A204.1 (cell line): ENCODE measurements around the gene KLHDC10.
"Not testable (repeated sequence)": the region's sequence is repeated elsewhere in the genome, so short reads cannot be mapped to it uniquely, and the experiment has no call there.

Experiments used
- FAIRE-seq: peaks from 2 replicates; lab custom pipeline; 2012; peaks lifted over from hg19 to GRCh38; lab: Jason Lieb, UNC

The KLHDC10 gene

GRCh38 chr7:130141884-130142653 is 71.7 kb downstream of the KLHDC10 start:
- no peak for FAIRE-seq

GRCh38 chr7:130142654-130143333 is 72.5 kb downstream of the KLHDC10 start:
- FAIRE-seq = no peak

GRCh38 chr7:130143334-130143732 is 73.0 kb downstream of the KLHDC10 start:
- no peak for FAIRE-seq

GRCh38 chr7:130143986-130144311 is 73.6 kb downstream of the KLHDC10 start:
- no peak for FAIRE-seq

GRCh38 chr7:130144312-130145171 is 74.2 kb downstream of the KLHDC10 start:
- FAIRE-seq = no peak

- no peak for FAIRE-seq
These were observed 75.2 kb downstream of the KLHDC10 start for GRCh38 chr7:130145424-130146100.

GRCh38 chr7:130146142-130146541 is 75.8 kb downstream of the KLHDC10 start:
- not testable (repeated sequence) for FAIRE-seq

- FAIRE-seq = no peak
These were observed 76.5 kb downstream of the KLHDC10 start for GRCh38 chr7:130146693-130147405.

- no peak for FAIRE-seq
These were observed 77.5 kb downstream of the KLHDC10 start for GRCh38 chr7:130147710-130148325.

- FAIRE-seq = no peak
These were observed 78.2 kb downstream of the KLHDC10 start for GRCh38 chr7:130148561-130148960.

- FAIRE-seq = no peak
These were observed 79.2 kb downstream of the KLHDC10 start for GRCh38 chr7:130149281-130150139.

GRCh38 chr7:130150587-130150986 is 80.3 kb downstream of the KLHDC10 start:
- no peak for FAIRE-seq

GRCh38 chr7:130151591-130152492 is 81.5 kb downstream of the KLHDC10 start:
- no peak for FAIRE-seq

- FAIRE-seq = no peak
These were observed 82.3 kb downstream of the KLHDC10 start for GRCh38 chr7:130152493-130153210.

GRCh38 chr7:130153211-130153908 is 83.0 kb downstream of the KLHDC10 start:
- FAIRE-seq = no peak

GRCh38 chr7:130154131-130154500 is 83.8 kb downstream of the KLHDC10 start:
- no peak for FAIRE-seq

- no peak for FAIRE-seq
These were observed 84.4 kb downstream of the KLHDC10 start for GRCh38 chr7:130154501-130155317.
